GM18519 (cell line): Measurements from ENCODE around the gene PODXL.

Experiments used
- ATAC-seq: cut with Tn5 transposase; IDR thresholded peaks from one replicate; pipeline ENCODE4 v1.9.1; 2021; ENCODE audit warnings: mild to moderate bottlenecking, moderate library complexity; ENCODE audit not compliant: unreplicated experiment, low FRiP score

PODXL gene

DNA sequence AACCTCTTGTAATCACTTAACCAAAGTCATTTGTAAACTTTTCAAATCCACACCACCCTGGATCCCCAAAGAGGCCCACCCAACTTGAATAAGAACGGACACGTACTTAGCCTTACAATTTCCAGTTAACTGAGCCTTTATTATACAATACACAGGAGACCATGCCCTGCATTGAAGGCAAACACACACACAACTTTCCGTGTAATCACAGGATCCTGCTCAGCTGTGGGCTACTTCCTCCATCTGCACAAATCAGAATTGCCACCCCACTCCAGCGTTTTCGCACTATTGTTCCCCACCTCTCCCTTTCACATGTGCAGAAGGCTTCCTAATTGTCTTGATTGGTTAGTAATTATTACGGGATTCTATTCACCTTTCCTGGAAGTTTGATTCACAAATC is 12.1 kb upstream of the PODXL start:
- no peak for ATAC-seq

DNA sequence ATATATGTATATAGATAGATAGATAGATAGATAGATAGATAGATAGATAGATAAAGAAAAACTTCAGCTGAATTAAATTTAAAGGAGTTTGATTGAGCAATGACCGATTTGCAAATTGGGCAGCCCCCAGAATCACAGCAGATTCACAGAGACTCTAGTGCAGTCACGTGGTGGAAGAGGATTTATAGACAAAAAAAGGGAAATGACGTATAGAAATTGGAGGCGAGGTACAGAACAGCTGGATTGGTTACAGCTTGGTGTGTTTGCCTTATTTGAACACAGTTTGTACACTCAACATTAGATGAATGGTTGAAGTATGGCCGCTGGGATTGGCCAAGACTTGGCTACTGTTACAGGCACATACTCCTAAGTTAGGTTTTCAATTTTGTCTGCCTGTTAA is 8.2 kb upstream of the PODXL start:
- ATAC-seq, result no peak

DNA sequence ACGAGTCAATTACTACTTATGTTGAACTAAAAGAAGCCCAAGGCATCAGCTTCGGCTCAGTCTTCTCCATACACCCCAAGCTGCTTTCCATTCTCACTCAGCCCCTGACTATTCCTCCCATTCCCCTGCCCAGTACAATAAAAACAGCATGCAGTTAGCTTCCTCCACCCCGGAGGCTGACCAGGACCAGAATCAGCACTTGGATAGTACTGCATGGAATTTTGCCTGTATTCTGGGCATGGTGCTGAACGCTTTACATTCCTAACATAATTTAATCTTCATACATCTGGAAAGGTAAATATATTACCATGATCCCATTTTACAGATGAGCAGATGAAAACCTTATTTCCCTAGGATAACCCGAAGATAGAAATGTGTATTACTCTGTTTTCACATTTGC is 7.5 kb upstream of the PODXL start:
- ATAC-seq, result no peak

DNA sequence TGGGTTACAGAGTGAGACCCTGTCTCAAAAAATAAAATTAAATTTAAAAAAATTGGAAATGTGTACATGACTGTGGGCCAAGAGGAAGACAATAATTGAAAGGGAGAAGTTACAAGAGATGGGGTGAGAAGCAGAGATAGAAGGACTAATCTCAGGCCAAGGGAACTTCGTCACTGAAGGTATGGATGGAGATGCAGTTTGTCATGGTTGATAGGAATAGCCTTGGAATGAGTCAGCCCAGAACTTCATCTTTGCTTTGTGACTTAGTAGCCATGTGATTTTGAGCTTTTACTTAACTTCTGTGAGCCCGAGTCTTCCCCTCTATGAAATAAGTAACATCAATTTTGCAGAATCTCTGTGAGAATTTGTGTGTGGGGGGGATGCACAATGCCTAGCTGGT is 6.5 kb upstream of the PODXL start:
- no peak for ATAC-seq

DNA sequence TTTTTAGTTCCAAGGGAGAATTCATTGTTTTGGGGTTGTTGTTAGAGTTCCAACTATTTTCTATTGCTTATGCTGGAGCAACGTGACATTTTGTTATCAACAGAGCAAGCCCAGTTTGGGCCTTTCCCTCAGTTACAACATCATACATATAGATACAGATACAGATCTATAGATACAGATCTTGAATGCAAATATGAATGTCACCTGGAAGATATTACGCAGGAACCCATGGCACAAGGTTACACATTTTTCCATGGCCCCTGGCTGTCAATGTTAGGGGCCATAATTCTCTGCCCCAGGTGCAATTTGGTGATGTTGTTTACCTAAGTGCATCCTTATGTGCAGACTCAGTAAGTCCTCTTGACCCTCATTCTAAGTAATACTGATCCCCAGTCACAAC is 3.6 kb upstream of the PODXL start:
- no peak for ATAC-seq

DNA sequence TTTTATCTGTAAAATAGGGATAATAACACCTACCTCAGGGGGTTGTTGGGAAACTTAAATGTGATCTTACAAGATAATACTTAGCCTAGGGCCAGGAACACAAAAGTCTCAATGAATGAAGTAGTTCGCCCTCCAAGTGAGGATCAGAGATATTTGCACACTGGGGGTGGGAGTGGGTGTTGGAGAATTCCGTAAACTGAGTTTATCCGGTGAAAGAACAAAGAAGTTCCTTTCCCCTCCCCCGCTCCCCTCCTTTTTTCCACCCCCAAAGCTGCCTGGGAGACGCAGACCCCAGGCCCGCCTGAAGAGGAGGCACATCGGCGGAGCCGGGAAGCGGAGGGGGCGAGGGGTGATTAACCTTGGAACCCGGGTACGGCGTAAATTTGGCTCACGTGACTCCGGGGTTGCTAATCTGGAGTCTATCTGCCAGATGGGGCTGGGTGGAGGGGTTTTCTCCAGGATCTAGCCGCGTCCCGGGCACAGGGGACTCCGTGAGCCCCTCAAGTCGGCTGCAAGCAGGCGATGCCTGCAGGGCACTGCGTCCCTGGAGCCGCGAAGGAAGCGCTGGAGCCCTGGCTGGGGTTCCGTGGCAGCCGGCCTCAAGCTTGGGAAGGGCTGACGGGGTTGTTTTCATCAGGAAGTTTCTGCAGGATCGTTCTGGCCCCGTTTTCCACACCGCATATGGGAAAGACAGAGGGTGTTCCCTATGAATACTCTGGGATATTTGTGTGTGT is 1.4 kb upstream of the PODXL start:
- no peak for ATAC-seq

DNA sequence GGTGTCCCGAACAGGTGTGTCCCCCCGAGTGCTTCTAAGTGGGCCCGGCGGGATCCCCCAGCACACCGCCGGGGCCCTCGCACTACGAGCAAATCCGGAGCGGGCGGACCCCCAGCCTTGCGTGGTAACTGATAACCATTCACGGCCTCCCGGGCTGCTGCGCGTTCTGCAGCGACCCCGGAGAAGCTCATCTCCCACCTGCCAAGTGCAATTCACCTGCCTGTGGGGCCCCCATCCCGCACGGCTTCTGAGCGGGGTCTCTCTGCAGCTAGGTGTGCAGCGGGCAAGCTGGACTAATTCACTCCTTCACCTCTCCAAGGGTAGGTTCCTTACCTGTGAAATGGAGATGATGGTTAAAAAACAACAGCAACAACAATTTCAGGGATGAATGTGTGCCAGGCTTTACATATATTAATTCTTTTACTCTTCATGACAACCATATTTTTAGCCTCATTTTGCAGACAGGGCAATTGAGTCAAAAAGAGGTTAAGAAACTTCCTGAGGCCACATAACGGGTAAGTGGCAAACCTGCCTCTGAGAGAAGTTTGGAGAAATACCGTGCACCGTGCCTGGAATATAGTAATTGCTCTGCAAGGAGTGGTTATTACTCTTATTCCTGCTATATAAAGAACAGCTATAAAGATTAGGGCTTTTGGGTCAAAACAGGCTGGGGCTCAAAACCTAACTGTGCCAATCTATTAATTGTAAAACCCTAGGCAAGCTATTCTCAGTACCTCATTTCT is 652 bp upstream of the PODXL start:
- no peak for ATAC-seq

DNA sequence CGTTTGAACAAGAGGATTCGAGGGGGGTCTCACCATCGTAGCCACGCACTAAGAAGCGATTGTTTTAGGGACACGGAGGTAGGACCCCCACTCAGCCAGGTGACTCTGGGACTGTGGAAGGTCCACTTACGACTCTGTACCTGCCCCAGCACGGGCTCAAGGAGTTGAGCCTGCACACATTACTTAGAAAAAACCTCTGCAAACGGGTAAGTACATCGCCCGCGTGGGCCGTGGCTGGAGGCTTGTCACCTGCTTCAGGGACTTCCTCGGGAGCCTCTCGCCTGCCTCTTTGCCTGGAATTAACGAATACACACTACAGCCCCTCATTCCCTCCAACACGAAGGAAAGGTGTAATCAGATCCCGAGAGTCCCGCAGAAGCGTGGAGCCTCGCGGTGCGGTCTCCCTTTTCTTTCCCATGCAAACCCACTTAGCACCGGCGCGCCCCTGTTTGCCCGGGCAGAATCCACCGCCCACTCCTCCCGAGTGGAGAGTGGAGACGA is 826 bp downstream of the PODXL start:
- ATAC-seq, result no peak

DNA sequence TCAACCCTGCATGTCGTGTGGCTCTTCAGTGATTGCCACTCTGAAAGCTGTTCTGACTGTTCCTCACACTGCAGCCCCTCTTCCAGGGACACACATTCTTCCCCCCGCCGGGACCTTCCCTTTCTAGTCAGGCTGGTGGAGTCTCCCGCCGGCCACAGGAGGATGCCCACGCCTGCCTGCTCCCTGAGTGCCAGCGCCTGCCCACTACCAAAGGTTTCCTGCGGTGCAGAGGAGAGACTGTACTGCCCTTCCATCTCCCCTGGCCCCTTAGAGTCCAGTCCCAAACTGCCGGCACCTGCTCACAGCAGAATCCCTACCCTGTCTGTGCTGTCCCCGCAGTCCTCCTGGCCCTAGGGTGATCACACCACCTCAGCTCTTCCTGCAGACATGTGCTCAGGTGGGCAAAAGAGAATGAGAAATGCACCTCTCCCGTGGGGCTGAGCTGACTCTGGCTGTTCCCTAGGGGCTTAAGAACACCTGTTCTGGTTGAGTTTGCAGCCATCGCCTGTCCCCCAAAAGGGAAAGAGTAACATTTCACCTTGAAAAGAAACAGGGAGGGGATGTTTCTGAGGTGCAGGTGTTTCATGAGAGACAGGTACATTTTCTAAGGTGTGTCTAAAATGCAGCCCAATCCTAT is 1.4 kb downstream of the PODXL start:
- no peak for ATAC-seq

DNA sequence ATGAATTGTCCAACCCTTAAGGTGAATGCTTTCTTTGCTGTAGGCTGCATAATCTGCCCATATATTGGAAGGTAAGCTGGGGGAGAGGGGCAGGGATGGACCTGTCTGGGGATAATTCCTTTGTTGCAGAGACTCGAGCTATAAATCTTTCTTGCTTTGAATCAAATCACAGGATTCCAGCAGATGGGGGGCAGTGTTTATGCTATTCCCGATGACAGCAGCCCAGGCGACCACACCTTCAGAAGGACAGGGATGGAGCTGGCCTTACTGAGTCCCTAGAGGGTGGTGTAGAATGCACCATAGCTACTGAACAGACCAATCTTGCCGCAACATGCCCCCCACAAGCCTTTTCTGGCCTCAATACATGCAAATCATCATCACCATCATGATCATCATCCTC is 2.5 kb downstream of the PODXL start:
- ATAC-seq, result no peak

DNA sequence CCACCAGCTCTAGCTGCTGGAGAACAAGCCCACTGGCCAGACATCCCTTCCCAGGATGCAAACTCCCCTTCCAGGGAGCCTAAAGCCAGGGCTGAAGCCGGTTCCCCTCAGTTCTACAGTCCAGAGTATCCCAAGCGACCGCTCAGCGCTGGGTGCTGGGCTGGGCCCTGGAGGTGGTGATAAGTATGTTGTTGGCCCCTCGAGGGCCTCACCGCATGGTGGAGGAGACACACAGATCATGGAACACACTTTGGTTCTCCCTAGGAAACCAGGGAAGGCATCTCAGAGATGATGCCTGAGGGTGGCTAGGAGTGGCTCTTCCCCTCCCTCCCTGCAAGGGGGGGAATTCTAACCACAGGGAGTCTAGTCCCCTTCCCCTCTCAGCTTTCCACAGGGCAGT is 4.4 kb downstream of the PODXL start:
- ATAC-seq, result no peak

DNA sequence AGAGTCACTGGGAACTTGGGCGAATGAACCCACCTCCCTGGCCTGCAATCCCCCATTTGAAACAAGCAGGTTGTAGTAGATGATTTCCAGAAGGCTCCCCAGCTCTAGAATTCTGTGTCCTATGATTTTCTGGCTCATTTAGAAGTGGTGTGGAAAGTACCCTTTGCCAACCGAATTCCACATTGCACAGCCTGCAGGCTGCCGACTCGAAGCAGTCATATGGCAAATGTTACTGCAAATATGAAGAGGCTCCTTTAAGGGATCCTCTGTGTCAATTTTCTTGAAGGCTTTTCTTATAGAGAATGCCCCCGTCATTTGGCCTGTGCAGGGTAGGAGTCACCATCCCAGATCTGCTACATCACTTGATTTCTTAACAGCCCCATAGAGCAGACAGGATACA is 5.6 kb downstream of the PODXL start:
- ATAC-seq, result no peak

DNA sequence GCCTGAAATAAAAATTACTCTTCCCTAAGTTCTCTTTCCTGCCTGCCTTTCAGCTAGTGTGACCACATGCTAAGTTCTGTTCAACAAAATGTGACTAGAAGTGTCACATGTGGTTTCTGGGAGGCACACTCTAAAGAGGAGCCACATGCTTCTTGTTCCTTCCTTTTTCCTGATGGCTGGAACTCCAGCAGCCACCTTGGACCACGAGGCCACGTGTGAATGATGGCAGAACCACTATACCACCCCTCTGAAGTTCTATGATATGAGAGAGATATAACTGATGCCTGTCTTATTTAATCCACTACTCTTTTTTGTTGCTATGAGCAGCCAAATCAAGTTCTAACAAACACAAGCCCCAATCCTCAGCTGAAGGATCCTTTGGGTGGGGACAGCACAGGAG is 8.1 kb downstream of the PODXL start:
- ATAC-seq, result no peak

DNA sequence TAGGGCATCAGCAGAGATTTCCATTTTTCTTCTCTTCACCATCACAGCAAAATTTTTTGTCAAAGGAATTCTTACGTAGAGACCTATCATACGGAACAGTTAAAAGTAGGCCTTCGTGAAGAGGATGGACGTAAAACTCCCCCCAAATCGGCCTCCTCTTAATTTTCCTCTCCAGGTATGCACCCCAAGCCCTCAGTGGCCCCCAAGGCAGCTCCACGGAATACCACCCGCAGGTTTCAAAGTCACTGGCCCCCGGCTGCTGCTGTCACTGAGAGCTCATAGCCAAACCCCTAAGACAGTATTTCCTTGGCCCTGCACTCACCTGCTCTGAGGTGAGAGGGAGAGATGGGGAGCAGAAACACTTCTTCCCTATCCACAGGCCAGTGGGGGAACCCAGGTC is 8.8 kb downstream of the PODXL start:
- ATAC-seq, result no peak

DNA sequence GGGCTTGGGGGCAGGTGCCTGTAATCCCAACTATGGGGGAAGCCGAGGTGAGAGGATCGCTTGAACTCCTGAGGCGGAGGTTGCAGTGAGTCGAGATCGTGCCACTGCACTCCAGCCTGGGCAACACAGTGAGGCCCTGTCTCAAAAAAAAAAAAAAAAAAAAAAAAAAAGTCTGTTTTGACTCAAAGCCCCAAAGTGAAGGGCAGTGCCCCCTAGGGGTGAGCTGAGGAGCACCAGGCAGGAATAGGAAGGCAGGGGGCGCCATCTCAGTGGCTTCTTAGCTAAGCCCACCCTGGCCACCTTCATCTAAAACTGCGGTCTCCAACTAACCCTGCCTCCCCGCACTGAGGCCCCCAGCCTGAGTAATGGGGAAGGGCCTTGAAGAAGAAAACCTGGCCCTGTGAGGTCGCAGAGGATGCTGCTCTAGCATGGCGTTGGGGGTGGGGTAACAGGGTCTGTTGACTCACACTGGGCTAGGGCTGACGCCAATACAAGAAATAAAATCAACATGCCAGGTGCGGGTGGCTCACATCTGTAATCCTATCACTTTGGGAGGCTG is 9.8 kb downstream of the PODXL start:
- no peak for ATAC-seq

DNA sequence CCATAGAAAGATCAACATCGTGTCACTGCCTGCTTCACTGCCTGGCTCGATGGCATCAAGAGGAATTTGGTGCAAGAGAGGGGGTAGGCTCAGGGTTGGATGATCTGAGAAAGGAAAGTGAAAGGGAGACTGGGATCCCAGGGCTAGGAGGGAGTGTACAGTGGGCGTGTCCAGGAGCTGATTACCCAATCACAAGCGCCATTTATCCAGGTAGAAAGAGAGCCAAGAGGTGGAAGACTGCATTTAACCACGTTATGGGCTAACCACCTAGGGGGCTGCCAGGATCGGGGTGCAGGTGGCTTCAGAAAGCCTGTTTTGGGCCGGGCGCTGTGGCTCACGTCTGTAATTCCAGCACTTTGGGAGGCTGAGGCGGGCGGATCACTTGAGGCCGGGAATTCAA is 10.3 kb downstream of the PODXL start:
- ATAC-seq, result no peak

DNA sequence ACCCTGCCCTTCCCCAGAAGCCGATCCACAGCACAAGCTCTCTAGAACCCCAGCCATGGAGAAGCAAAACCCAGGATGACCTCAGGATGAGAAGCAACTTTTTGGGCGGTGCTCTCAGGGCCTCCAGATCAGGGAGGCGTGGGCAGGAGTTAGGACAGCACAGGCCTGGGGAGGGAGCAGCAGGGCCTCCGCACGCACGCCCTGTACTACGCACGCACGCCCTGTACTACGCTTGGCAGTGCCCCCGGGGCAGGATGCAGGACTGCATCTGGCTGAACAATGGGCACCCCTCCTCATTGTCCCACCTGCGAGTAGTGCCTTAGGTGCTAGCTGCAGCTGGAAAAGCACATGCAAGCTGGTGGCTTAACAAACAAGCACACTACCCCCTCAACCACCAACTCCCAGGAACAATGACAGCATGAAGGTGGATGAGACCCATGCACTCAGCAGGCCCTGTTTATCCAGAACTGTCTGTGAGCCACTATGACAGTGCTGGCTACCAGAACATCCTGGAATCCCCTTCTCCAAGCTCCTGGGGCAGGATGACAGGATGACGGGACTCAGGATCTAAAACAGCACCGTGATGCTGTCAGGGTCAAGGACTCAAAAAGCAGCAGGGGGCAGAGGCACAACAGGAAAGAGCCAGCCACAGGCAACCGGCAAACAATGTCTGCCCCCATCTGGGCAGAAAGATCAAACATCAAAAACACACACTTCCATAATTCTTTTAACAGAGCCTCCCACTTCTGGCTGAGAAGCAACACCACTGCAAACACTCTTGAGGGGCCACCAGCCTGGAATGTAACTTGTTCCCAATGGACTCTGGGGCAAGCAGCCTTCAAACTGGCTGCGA is 11.8 kb downstream of the PODXL start:
- ATAC-seq, result no peak

DNA sequence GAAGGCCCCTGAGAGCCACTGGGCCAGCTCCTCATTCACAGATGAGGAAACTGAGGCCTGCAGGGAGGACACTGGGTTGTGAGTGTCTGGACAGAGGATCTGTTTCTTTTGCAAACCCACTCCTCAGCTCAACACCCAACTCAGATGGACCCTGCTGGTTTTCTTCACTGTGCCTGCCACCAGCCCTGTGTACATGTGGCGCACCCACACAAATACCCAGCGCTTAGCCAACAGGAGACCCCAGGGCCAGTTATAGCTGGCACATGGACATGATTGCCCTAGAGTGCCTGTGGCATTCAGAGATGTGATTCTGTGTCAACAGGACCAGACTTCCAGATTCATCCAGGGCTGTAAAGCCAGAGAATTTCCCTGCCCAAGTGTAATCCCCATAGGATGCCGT is 12.4 kb downstream of the PODXL start:
- ATAC-seq, result no peak

DNA sequence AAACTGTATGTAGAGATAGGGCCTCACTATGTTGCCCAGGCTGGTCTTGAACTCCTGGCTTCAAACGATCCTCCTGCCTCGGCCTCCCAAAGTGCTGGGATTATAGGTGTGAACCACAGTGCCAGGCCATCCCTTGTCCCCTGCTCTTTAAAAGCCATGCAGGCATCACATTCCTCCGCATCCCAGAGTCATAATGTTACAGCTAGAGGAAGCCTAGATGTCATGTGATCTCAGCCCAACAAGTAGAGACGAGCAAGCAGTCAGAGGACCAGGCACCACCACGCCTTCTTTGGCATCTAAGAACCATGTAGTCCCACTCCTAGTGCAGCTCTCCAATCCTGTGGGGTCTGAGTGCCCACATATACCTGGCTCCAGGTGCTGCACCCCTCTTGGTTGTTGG is 13.1 kb downstream of the PODXL start:
- ATAC-seq, result no peak

DNA sequence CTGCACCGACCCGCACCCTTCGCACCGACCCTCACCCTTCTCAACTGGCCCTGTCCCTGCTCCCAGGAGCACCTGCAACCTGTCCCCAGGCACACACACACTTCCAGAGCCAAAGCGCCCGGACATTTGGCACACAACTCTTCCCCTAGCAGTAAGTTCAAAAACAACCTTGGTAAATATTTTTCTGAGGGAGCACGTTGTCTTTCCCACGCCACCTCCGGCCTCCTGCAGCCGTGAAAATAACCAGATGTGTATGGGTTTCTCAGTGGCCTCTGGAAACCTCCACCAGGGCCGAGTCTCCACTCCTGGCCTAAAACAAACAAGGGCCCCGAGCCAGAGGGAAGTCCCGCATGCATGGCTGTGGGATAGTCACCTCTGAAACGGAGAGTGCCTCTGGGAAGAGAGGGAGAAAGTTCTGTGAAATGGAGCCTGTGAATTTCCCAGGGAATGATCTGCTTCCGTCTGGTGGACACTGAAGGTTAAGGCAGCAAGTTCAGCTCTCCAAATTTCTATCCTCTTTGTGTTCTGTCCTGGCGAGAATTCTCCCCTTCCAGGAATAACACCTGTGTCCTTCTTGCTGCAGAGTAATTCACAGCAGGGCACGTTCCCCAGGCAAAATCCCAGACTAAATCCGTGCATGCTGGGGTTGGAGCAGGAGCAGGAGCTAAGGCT is 15.8 kb downstream of the PODXL start:
- ATAC-seq, result no peak
